NCI-H1092 treated with DMSO at 0.1 percent for 48 hours (cell line): ENCODE data around the gene BRSK2.

ENCODE experiments used
- DNase-seq: peaks from one replicate; lab custom pipeline; 2025; lab: John Stamatoyannopoulos, UW

BRSK2 gene

GRCh38 chr11:1483445-1483961, 93.8 kb downstream of the BRSK2 start:
- no peak for DNase-seq

DNA sequence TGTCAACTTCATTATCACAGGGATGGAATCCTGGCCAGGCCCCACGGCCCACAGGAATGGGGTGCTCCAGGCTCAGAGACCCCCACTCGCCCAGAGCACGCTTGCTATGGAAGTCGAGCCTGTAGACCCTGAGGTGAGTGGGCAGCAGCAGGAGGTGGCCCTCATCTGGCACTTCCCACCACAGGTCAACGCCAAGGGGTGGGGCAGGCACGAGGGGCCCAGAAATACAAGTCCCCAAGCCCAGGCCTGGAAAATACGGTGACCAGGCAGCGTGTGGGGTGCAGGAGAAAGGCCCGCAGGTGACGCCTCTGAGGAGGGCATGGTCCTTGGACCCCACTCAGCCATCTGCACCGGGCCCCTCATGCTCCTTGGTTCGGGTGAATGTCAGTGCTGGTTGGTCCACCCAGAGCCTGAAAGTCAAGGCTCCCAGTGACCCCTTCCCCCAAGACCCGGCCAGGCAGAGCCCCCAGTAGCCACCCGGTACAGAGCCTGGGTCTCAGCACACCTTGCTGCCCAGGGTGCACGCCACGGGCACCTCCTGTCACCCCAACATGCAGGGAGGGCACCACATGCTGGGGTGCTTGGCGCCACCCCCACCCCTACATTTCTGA, 94.4 kb downstream of the BRSK2 start:
- no peak for DNase-seq

- DNase-seq: no peak
These were observed 95.2 kb downstream of the BRSK2 start for GRCh38 chr11:1484695-1485503.

- DNase-seq: no peak
These were observed 95.8 kb downstream of the BRSK2 start for GRCh38 chr11:1485504-1485885.

- no peak for DNase-seq
These were observed 96.5 kb downstream of the BRSK2 start, which contains the start of gene MOB2 for GRCh38 chr11:1486054-1486825. MOB2 (minus strand) TSS chr11:1486779; CDS start chr11:1486556, 223 bp downstream.

- DNase-seq: no peak
These were observed 97.5 kb downstream of the BRSK2 start for GRCh38 chr11:1487091-1487850.

DNA sequence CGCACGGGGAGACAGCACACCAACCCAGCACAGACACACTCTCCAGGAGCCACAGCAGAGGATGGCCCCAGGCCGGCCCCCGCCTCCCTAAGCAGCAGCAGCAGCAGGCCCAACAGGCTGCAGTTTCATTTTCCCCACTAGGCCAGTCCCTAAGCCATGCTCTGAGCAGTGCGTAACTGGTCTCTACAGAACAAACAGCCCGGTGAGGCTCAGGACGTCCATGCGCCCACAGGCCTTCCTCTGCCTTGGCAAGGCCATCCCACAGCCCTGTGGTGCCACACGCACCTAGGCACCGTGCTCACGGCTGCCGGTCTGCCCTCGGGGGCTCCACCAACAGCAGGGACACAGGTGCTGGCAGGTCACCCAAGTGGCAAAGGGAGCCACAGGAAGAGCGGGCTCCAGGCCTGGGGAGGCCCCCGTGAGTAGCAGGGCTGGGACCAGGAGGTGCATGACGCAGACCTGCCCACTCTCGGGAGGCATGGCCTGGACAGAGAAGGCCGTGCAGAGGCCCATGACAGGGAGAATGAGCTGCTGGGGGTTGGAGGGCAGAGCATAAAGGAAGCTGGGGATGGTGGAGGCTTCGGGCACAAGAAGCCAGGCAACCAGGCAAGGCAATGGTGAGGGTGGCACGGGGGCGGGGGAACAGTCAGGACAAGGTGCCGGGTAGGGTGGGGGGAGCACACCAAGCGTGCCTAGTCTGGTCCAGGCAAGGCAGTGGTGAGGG, 98.3 kb downstream of the BRSK2 start:
- no peak for DNase-seq

- DNase-seq: no peak
These were observed 98.9 kb downstream of the BRSK2 start for GRCh38 chr11:1488575-1489180.

DNA sequence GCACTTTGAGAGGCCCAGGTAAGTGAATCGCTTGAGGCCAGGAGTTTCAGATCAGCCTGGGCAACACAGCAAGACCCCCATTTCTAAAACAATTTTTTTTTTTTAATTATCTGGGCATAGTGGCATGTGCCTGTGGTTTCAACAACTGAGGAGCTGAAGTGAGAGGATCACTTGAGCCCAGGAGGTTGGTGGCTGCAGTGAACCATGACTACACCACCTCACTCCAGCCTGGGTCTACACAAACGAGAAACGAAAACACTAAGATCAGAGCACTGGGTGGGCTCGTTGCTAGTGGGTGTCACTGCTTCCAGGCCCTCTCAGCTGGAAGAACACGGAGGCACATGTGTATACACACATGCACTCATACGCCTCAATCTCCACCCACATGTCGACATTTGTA, 100.9 kb downstream of the BRSK2 start:
- no peak for DNase-seq

GRCh38 chr11:1491379-1491778, 101.6 kb downstream of the BRSK2 start:
- DNase-seq: no peak

GRCh38 chr11:1493650-1494244, 104.0 kb downstream of the BRSK2 start:
- DNase-seq: no peak

- no peak for DNase-seq
These were observed 104.9 kb downstream of the BRSK2 start for GRCh38 chr11:1494650-1495049.

DNA sequence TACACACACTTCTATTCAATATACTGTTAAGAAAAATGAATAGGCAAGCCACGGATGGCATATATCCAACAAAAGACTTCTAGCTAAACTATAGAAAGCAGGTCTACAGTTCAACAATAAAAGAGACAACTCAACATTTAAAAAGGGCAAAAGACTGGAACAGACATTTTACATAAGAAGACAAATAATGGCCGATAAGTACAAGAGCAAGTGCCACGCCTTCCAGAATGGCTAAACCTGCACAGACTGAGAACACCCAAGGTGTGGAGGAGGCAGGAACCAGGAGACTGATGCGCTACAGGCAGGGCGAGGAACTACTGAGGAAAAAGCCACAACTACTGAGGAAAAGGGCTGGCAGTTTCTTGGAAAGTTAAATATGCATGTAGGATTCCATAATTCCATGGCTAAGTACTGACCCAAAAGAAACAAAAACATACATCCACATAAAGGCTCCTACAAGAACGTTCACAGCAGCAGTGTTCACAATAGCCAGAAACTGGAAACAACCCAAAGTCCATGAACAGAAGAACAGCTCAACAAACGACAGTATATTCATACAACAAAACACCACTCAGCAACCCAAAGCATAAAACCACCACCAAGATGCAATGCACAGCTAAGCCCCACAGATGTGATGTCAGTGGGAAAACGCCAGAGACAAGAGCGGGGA, 106.5 kb downstream of the BRSK2 start:
- DNase-seq: no peak

- DNase-seq: no peak
These were observed 107.0 kb downstream of the BRSK2 start for GRCh38 chr11:1496761-1497095.

- DNase-seq: no peak
These were observed 107.9 kb downstream of the BRSK2 start for GRCh38 chr11:1497600-1497999.

DNA sequence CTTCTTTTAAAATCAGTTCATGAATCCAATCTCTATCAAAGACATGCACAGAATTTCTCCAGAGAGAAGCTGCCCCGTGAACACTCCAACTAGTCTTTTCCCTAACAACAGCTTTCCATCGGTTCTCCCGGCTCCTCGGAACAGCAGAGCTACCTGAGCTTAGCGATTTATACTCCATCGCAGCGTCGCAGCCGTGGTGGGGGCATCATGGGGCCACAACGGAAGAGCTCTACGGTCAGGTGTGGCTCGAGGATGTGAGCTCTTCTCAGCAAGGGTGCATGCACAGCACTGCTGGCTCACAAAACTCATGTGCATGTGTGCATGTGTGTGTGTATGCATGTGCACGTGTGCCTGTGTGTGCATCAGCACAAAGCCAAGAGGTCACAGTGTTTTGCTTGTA, 108.5 kb downstream of the BRSK2 start:
- no peak for DNase-seq

GRCh38 chr11:1499261-1499890, 109.6 kb downstream of the BRSK2 start:
- DNase-seq: no peak

DNA sequence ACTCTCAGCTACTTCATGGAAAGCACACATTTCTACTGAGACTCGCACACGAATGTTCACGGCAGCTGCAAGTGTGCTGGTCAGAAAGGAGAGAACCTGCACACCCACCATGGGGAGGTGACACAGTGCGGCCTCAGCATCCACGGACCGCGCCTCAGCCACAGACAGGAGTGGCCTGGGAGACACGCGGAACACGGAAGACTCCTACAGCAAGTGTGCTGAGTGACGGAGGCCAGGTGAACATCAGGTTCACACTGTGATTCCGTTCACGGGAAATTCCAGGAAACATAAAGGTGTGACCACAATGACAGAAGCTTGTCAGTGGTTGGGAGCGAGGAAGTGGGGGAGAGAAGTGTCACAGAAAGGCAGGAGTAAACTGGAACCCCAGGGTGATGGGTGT, 110.2 kb downstream of the BRSK2 start:
- no peak for DNase-seq
